Prostate gland (tissue), 2 donors: ENCODE data around the gene ZNF598.

Source experiments
- CTCF ChIP-seq, 4 experiments: fragments of 200-600 bp in 2 of 4; fragments of 450-650 bp in 2 of 4; sonication (generic) in 2 of 4; IDR thresholded peaks; 1 replicate in 3 of 4; 2 replicates in 1 of 4; pipeline ENCODE4 v1.5.1; 2016 to 2019; ENCODE audit warnings: antibody characterized with exemption in 4 of 4, mild to moderate bottlenecking in 2 of 4, moderate library complexity in 2 of 4
- POLR2A ChIP-seq: fragments of 450-650 bp; IDR thresholded peaks from one replicate; pipeline ENCODE4 v1.6.1; 2016; ENCODE audit warnings: antibody characterized with exemption, mild to moderate bottlenecking

- TF ChIP-seq CTCF (IDR thresholded peaks at IDR 0.05) (no peak), POLR2A (no peak)
These were observed 11.9 kb downstream of the ZNF598 start for GRCh38 chr16:1997494-1998359.
